IPS DF 4.7 (cell line): ENCODE measurements around the gene XIRP2.

Experiments used
- DNase-seq: peaks from one replicate; pipeline ENCODE4 v3.0.0-alpha.2; 2013; ENCODE audit warnings: low spot score; ENCODE audit errors: extremely low read depth

The XIRP2 gene

GRCh38 chr2:167132906-167133555 lies 244.8 kb downstream of the XIRP2 start:
- DNase-seq: no peak

GRCh38 chr2:167133614-167134013 lies 245.3 kb downstream of the XIRP2 start:
- no peak for DNase-seq

- DNase-seq: no peak
Observed at GRCh38 chr2:167134381-167135072, 246.2 kb downstream of the XIRP2 start.

GRCh38 chr2:167135706-167136105 lies 247.4 kb downstream of the XIRP2 start:
- DNase-seq: no peak

GRCh38 chr2:167136879-167137596 lies 248.8 kb downstream of the XIRP2 start:
- no peak for DNase-seq

GRCh38 chr2:167140330-167140729 lies 252.1 kb downstream of the XIRP2 start:
- no peak for DNase-seq

GRCh38 chr2:167140767-167141166 lies 252.5 kb downstream of the XIRP2 start:
- no peak for DNase-seq

- no peak for DNase-seq
Observed at GRCh38 chr2:167142554-167142953, 254.3 kb downstream of the XIRP2 start.

- DNase-seq: no peak
Observed at GRCh38 chr2:167144179-167144898, 256.1 kb downstream of the XIRP2 start.

GRCh38 chr2:167147271-167147941 lies 259.1 kb downstream of the XIRP2 start:
- no peak for DNase-seq

- no peak for DNase-seq
Observed at GRCh38 chr2:167151894-167152293, 263.6 kb downstream of the XIRP2 start.

- no peak for DNase-seq
Observed at GRCh38 chr2:167157523-167157922, 269.2 kb downstream of the XIRP2 start.

- DNase-seq: no peak
Observed at GRCh38 chr2:167177196-167177595, 288.9 kb downstream of the XIRP2 start.

GRCh38 chr2:167181134-167181533 lies 292.9 kb downstream of the XIRP2 start:
- no peak for DNase-seq

GRCh38 chr2:167181688-167182087 lies 293.4 kb downstream of the XIRP2 start:
- DNase-seq: no peak

GRCh38 chr2:167182403-167182802 lies 294.1 kb downstream of the XIRP2 start:
- no peak for DNase-seq

- DNase-seq: no peak
Observed at GRCh38 chr2:167183931-167184330, 295.7 kb downstream of the XIRP2 start.

GRCh38 chr2:167186465-167186864 lies 298.2 kb downstream of the XIRP2 start:
- no peak for DNase-seq

- DNase-seq: no peak
Observed at GRCh38 chr2:167187049-167187727, 298.9 kb downstream of the XIRP2 start.
